Measurements from ENCODE around the gene GDI2. TPM values are rescaled to one million over a fixed set of nuclear protein-coding genes. Genes with fewer than 3 reads are reported as not detected.

GDI2 gene
- total and polyA plus RNA-seq, 2 of the 13 experiments (the other 11 are each of a cell fraction or from before 2014, with no cell fraction given), result 153 to 477 TPM

- in situ Hi-C loops (cut with HindIII; ENCODE audit: extremely low pct_ligation_motif_present, low pct_unique_long_range_greater_than_20kb) (no loop called here), intact Hi-C loops (cut with micrococcal nuclease; ENCODE audit: unreplicated experiment) (no loop called here)
- Histone ChIP-seq H3K79me2 (ENCODE audit: insufficient read depth, low read length) (no peaks in the 10 kb centered on the region), H3K9ac (ENCODE audit: insufficient read depth, low read depth, low read length) (no peak overlapping the region), H3K27me3 (ENCODE audit: control insufficient read depth in 1 of 2, insufficient read depth in 2 of 2, low read length in 2 of 2) (no peaks in the 10 kb centered on the region), H4K20me1 (ENCODE audit: insufficient read depth, low read length) (no peaks in the 10 kb centered on the region), H3K27ac (ENCODE audit: extremely low read length, insufficient read depth, low read length) (no peak overlapping the region), H3K9me3 (ENCODE audit: low read length) (no peaks in the 10 kb centered on the region), H3K4me3 (replicated peaks in 1 of 3; ENCODE audit: insufficient read depth in 1 of 3, low read depth in 2 of 3, low read length in 3 of 3) (no peak overlapping the region), H3K4me1 (ENCODE audit: insufficient read depth, low read length) (peaks cover 22% of the 10 kb centered on the region), H3K36me3 (replicated peaks in 1 of 2; ENCODE audit: control insufficient read depth in 1 of 2, insufficient read depth in 2 of 2, low read length in 2 of 2) (peaks cover 10 to 64% of the 10 kb centered on the region in 2 experiments), H2AFZ (ENCODE audit: low read length) (no peak overlapping the region), H3K4me2 (ENCODE audit: low read depth, low read length) (no peak overlapping the region)
- no peak for DNase-seq (ENCODE audit: low spot score)
- no peak for FAIRE-seq
- ChIA-PET CTCF (ENCODE audit: low intra/inter-chr PET ratio, low total read pairs) (no interaction called here), POLR2A (no interaction called here)
- 88% methylated on average over 1 of the region's 1 CpG for WGBS (ENCODE audit: low lambda C conversion rate)
- TF ChIP-seq PLRG1 (conservative IDR thresholded peaks at IDR 0.05) (no peak), SALL2 (CRISPR knock-in tag; IDR thresholded peaks at IDR 0.05) (no peak), ATF2 (CRISPR knock-in tag; IDR thresholded peaks at IDR 0.05) (no peak), ZNF318 (CRISPR knock-in tag; IDR thresholded peaks at IDR 0.05) (no peak), ZNF329 (CRISPR knock-in tag; IDR thresholded peaks at IDR 0.05; ENCODE audit: low read depth) (no peak), ZNF589 (CRISPR knock-in tag; conservative IDR thresholded peaks at IDR 0.05) (no peak), ZNF784 (CRISPR knock-in tag; IDR thresholded peaks at IDR 0.05; ENCODE audit: borderline replicate concordance) (no peak), PAF1 (CRISPR knock-in tag; IDR thresholded peaks at IDR 0.05) (no peak), U2AF2 (IDR thresholded peaks at IDR 0.05; ENCODE audit: low read depth, low read length) (no peak)
- BruUV-seq (replicated peaks), result no TSS peak
- ATAC-seq, result no peak
Measured at GRCh38 chr10:5736591-5736990, 76.6 kb downstream of the GDI2 start.
